OCI-LY1 (cell line): ENCODE results near the gene PSMB10.

Source experiments
- H2AFZ ChIP-seq: fragments of 200-600 bp; sonication (generic), shearing (Covaris generic); 2 replicates; pipeline ENCODE4 v1.6.0; 2014; ENCODE audit warnings: antibody characterized with exemption, mild to moderate bottlenecking, low read length
- H3F3A ChIP-seq: fragments of 200-600 bp; sonication (generic), shearing (Covaris generic); 2 replicates; pipeline ENCODE4 v1.6.0; 2014; ENCODE audit warnings: mild to moderate bottlenecking, antibody characterized with exemption, low read length, moderate library complexity; ENCODE audit not compliant: insufficient read depth
- H3K27ac ChIP-seq: fragments of 200-600 bp; sonication (generic); 2 replicates; pipeline ENCODE4 v1.5.1; 2014; ENCODE audit warnings: low read length, mixed run types, mild to moderate bottlenecking, low read depth; ENCODE audit not compliant: poor library complexity, severe bottlenecking
- H3K27me3 ChIP-seq: fragments of 200-600 bp; sonication (generic); 2 replicates; pipeline ENCODE4 v1.6.0; 2014; ENCODE audit warnings: antibody characterized with exemption, mild to moderate bottlenecking, low read length, moderate library complexity; ENCODE audit not compliant: insufficient read depth
- H3K36me3 ChIP-seq: fragments of 200-600 bp; sonication (generic); 2 replicates; pipeline ENCODE4 v1.6.1; 2014; ENCODE audit warnings: mild to moderate bottlenecking, antibody characterized with exemption, low read length, moderate library complexity, mixed read lengths; ENCODE audit not compliant: insufficient read depth
- H3K4me1 ChIP-seq: fragments of 200-600 bp; sonication (generic); 2 replicates; pipeline ENCODE4 v1.5.1; 2014; ENCODE audit warnings: mild to moderate bottlenecking, low read length, moderate library complexity; ENCODE audit not compliant: insufficient read depth, severe bottlenecking
- H3K4me2 ChIP-seq: fragments of 200-600 bp; sonication (generic), shearing (Covaris generic); 2 replicates; pipeline ENCODE4 v1.6.1; 2014; ENCODE audit warnings: low read length
- H3K4me3 ChIP-seq: fragments of 200-600 bp; sonication (generic); 2 replicates; pipeline ENCODE4 v1.5.1; 2014; ENCODE audit warnings: low read length, low read depth, mild to moderate bottlenecking, mixed read lengths; ENCODE audit not compliant: poor library complexity, severe bottlenecking
- H3K79me2 ChIP-seq: fragments of 200-600 bp; shearing (Covaris generic); 2 replicates; pipeline ENCODE4 v1.6.1; 2016; ENCODE audit warnings: mixed run types, low read length, mixed read lengths; ENCODE audit not compliant: insufficient read depth
- H3K9ac ChIP-seq: fragments of 200-600 bp; sonication (generic), shearing (Covaris generic); 2 replicates; pipeline ENCODE4 v1.6.1; 2014; ENCODE audit warnings: mild to moderate bottlenecking, low read length, mixed read lengths
- H3K9me2 ChIP-seq: fragments of 200-600 bp; sonication (generic), shearing (Covaris generic); 2 replicates; pipeline ENCODE4 v1.6.1; 2014; ENCODE audit warnings: low read depth, mild to moderate bottlenecking, low read length, mixed read lengths
- H3K9me3 ChIP-seq: fragments of 200-600 bp; shearing (Covaris generic); 2 replicates; pipeline ENCODE4 v1.6.1; 2014; ENCODE audit warnings: low read length, mixed read lengths
- H4K20me1 ChIP-seq: fragments of 200-600 bp; sonication (generic), shearing (Covaris generic); 2 replicates; pipeline ENCODE4 v1.6.0; 2016; ENCODE audit warnings: mild to moderate bottlenecking, low read length; ENCODE audit not compliant: insufficient read depth
- EZH2 ChIP-seq: fragments of 200-600 bp; sonication (generic), shearing (Covaris generic); IDR thresholded peaks from 2 replicates; pipeline ENCODE4 v1.8.0; 2017; ENCODE audit warnings: borderline replicate concordance, mixed run types, mild to moderate bottlenecking, antibody characterized with exemption, low read length, moderate library complexity, mixed read lengths
- TF ChIP-seq, protein P1 (sequence below): fragments of 200-600 bp; sonication (generic), shearing (Covaris generic); IDR thresholded peaks from 2 replicates; pipeline ENCODE4 v1.5.1; 2017; ENCODE audit warnings: mild to moderate bottlenecking, antibody characterized with exemption, low read length, moderate library complexity, mixed read lengths

The PSMB10 gene

GRCh38 chr16:67914758-67915495 is 21.7 kb downstream of the PSMB10 start:
- Histone ChIP-seq H3F3A (no peaks in the 10 kb centered on the region), H2AFZ (no peak overlapping the region), H3K9me2 (no peaks in the 10 kb centered on the region), H3K4me1 (no peaks in the 10 kb centered on the region), H3K27ac (no peak overlapping the region), H3K36me3 (peaks cover 15% of the 10 kb centered on the region; the same call in 1 of the 2 replicates), H3K4me2 (no peak overlapping the region), H4K20me1 (no peaks in the 10 kb centered on the region), H3K27me3 (no peaks in the 10 kb centered on the region), H3K79me2 (no peaks in the 10 kb centered on the region), H3K9me3 (no peaks in the 10 kb centered on the region), H3K9ac (no peak overlapping the region), H3K4me3 (no peak overlapping the region)
- TF ChIP-seq EZH2, result no peak
- TF ChIP-seq, protein P1, sequence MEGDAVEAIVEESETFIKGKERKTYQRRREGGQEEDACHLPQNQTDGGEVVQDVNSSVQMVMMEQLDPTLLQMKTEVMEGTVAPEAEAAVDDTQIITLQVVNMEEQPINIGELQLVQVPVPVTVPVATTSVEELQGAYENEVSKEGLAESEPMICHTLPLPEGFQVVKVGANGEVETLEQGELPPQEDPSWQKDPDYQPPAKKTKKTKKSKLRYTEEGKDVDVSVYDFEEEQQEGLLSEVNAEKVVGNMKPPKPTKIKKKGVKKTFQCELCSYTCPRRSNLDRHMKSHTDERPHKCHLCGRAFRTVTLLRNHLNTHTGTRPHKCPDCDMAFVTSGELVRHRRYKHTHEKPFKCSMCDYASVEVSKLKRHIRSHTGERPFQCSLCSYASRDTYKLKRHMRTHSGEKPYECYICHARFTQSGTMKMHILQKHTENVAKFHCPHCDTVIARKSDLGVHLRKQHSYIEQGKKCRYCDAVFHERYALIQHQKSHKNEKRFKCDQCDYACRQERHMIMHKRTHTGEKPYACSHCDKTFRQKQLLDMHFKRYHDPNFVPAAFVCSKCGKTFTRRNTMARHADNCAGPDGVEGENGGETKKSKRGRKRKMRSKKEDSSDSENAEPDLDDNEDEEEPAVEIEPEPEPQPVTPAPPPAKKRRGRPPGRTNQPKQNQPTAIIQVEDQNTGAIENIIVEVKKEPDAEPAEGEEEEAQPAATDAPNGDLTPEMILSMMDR, result no peak

- no peaks in the 10 kb centered on the region for H3K79me2 ChIP-seq
- no peak overlapping the region for H3K4me3 ChIP-seq
- H3K36me3 ChIP-seq, result peaks cover 18% of the 10 kb centered on the region
- H3K9me2 ChIP-seq, result no peaks in the 10 kb centered on the region
- no peaks in the 10 kb centered on the region for H3K9me3 ChIP-seq
- H3K4me2 ChIP-seq, result no peak overlapping the region
- H3K27ac ChIP-seq, result no peak overlapping the region
- no peaks in the 10 kb centered on the region for H3K4me1 ChIP-seq
- no peaks in the 10 kb centered on the region for H4K20me1 ChIP-seq
- H3F3A ChIP-seq, result no peaks in the 10 kb centered on the region
- TF ChIP-seq, protein P1, result no peak
- TF ChIP-seq EZH2, result no peak
- H3K27me3 ChIP-seq, result no peaks in the 10 kb centered on the region
- no peak overlapping the region for H2AFZ ChIP-seq
- no peak overlapping the region for H3K9ac ChIP-seq
These were observed 26.5 kb downstream of the PSMB10 start for GRCh38 chr16:67910158-67910557.

- no peak overlapping the region for H3K4me2 ChIP-seq
- TF ChIP-seq, protein P1, result no peak
- no peak for TF ChIP-seq EZH2
- H4K20me1 ChIP-seq, result no peaks in the 10 kb centered on the region
- no peaks in the 10 kb centered on the region for H3K27me3 ChIP-seq
- no peak overlapping the region for H3K9ac ChIP-seq
- no peak overlapping the region for H3K27ac ChIP-seq
- H3K4me3 ChIP-seq, result no peak overlapping the region
- H3K4me1 ChIP-seq, result no peaks in the 10 kb centered on the region
- H3K9me3 ChIP-seq, result no peaks in the 10 kb centered on the region
- H3K79me2 ChIP-seq, result no peaks in the 10 kb centered on the region
- peaks cover 18% of the 10 kb centered on the region for H3K36me3 ChIP-seq
- H2AFZ ChIP-seq, result no peak overlapping the region
- H3K9me2 ChIP-seq, result no peaks in the 10 kb centered on the region
- H3F3A ChIP-seq, result no peaks in the 10 kb centered on the region
These were observed 27.5 kb downstream of the PSMB10 start for GRCh38 chr16:67909056-67909742.
